Vagina (tissue), 2 donors: ENCODE measurements around the gene VAV1.

ENCODE experiments used
- POLR2A ChIP-seq, 2 donors: fragments of 450-650 bp; IDR thresholded peaks; one replicate each; pipeline ENCODE4 v1.6.1; 2017; ENCODE audit warnings: antibody characterized with exemption in 2 of 2, mild to moderate bottlenecking in 2 of 2, moderate library complexity in 2 of 2
- POLR2AphosphoS5 ChIP-seq, 2 donors: sonication (generic); formaldehyde crosslinking; IDR thresholded peaks; one replicate each; pipeline ENCODE4 v1.9.0; 2017; ENCODE audit warnings: antibody characterized with exemption in 2 of 2, mild to moderate bottlenecking in 2 of 2, low read depth in 1 of 2; ENCODE audit not compliant: insufficient read depth in 1 of 2
- TF ChIP-seq, protein P1 (sequence below), 3 experiments: fragments of 450-650 bp in 2 of 3; fragments of 200-600 bp in 1 of 3; sonication (generic) in 1 of 3; IDR thresholded peaks; one replicate each; pipeline ENCODE4 v1.5.1; 2017 to 2019; ENCODE audit warnings: antibody characterized with exemption in 3 of 3, mild to moderate bottlenecking in 2 of 3, moderate library complexity in 2 of 3

DNA sequence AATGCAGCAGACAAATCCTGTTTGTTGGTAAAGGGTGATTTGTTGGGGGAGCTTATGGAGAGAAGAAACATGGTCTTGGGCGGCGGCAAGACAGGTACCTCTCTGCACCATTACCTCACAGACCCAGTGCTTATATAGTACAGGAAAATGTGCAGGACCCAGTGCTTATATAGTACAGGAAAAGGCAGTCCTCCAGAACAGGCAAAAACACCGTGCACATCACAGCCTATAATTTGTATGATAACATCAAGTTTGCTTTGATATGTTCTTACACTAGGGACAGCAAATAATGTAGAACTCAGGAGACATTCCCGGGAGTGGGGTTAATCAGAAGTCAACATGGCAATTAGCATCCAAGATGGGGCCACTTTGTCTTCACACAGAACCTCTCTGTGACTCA, 20.9 kb downstream of the VAV1 start:
- TF ChIP-seq, protein P1, sequence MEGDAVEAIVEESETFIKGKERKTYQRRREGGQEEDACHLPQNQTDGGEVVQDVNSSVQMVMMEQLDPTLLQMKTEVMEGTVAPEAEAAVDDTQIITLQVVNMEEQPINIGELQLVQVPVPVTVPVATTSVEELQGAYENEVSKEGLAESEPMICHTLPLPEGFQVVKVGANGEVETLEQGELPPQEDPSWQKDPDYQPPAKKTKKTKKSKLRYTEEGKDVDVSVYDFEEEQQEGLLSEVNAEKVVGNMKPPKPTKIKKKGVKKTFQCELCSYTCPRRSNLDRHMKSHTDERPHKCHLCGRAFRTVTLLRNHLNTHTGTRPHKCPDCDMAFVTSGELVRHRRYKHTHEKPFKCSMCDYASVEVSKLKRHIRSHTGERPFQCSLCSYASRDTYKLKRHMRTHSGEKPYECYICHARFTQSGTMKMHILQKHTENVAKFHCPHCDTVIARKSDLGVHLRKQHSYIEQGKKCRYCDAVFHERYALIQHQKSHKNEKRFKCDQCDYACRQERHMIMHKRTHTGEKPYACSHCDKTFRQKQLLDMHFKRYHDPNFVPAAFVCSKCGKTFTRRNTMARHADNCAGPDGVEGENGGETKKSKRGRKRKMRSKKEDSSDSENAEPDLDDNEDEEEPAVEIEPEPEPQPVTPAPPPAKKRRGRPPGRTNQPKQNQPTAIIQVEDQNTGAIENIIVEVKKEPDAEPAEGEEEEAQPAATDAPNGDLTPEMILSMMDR (IDR thresholded peaks at IDR 0.05) = no peak
- TF ChIP-seq POLR2AphosphoS5 (IDR thresholded peaks at IDR 0.05; ENCODE audit: insufficient read depth in 1 of 2, low read depth in 1 of 2) = no peak
- no peak for TF ChIP-seq POLR2A (IDR thresholded peaks at IDR 0.05)
